HEK293T (cell line): ENCODE measurements around the gene FGF2.

Source experiments
- ARNT ChIP-seq: fragments of 450-650 bp; IDR thresholded peaks from 2 replicates; pipeline ENCODE4 v1.6.1; 2017; ENCODE audit warnings: mild to moderate bottlenecking
- BHLHE40 ChIP-seq: fragments of 450-650 bp; IDR thresholded peaks from 2 replicates; pipeline ENCODE4 v1.6.1; 2016; ENCODE audit warnings: mild to moderate bottlenecking, moderate library complexity, borderline replicate concordance
- CTBP1 ChIP-seq: fragments of 450-650 bp; IDR thresholded peaks from 2 replicates; pipeline ENCODE4 v1.6.1; 2016; ENCODE audit warnings: borderline replicate concordance
- ELF4 ChIP-seq: fragments of 450-650 bp; IDR thresholded peaks from 2 replicates; pipeline ENCODE4 v1.6.1; 2017; ENCODE audit warnings: antibody characterized with exemption
- FOXA1 ChIP-seq: fragments of 450-650 bp; IDR thresholded peaks from 2 replicates; pipeline ENCODE4 v1.6.1; 2016; ENCODE audit warnings: mild to moderate bottlenecking
- FOXM1 ChIP-seq: fragments of 450-650 bp; IDR thresholded peaks from 2 replicates; pipeline ENCODE4 v1.6.1; 2017; ENCODE audit warnings: mild to moderate bottlenecking, borderline replicate concordance
- HDGF ChIP-seq: fragments of 450-650 bp; IDR thresholded peaks from 2 replicates; pipeline ENCODE4 v1.6.1; 2017; ENCODE audit warnings: antibody characterized with exemption, borderline replicate concordance
- LEF1 ChIP-seq: fragments of 450-650 bp; IDR thresholded peaks from 2 replicates; pipeline ENCODE4 v1.6.1; 2017; ENCODE audit warnings: mild to moderate bottlenecking, borderline replicate concordance
- NFRKB ChIP-seq: fragments of 450-650 bp; IDR thresholded peaks from 2 replicates; pipeline ENCODE4 v1.6.1; 2016; ENCODE audit warnings: mild to moderate bottlenecking, moderate library complexity
- PKNOX1 ChIP-seq: fragments of 450-650 bp; IDR thresholded peaks from 2 replicates; pipeline ENCODE4 v1.6.1; 2016
- SP1 ChIP-seq: fragments of 450-650 bp; IDR thresholded peaks from 2 replicates; pipeline ENCODE4 v1.6.1; 2017
- SUZ12 ChIP-seq: fragments of 450-650 bp; IDR thresholded peaks from 2 replicates; pipeline ENCODE4 v1.6.1; 2016; ENCODE audit warnings: mild to moderate bottlenecking
- ZNF384 ChIP-seq: fragments of 450-650 bp; IDR thresholded peaks from 2 replicates; pipeline ENCODE4 v1.6.1; 2016

GRCh38 chr4:122917731-122918130 lies 91.1 kb downstream of the FGF2 start:
- TF ChIP-seq BHLHE40 (no peak), FOXM1 (no peak), SP1 (no peak), PKNOX1 (no peak), FOXA1 (no peak), NFRKB (no peak), ARNT (no peak), HDGF (no peak), CTBP1 (no peak), LEF1 (no peak), SUZ12 (no peak), ELF4 (no peak), ZNF384 (no peak)
